ENCODE results near the gene HIPK2. TPM values are rescaled to one million over a fixed set of nuclear protein-coding genes. Genes with fewer than 3 reads are reported as not detected.

The HIPK2 gene
- total RNA-seq, 1 experiment from 2014 or later, result 64.3 TPM

GRCh38 chr7:139687980-139688632 is 89.7 kb downstream of the HIPK2 start:
- Mint-ChIP-seq H3K36me3 (ENCODE audit: insufficient read depth, unreplicated experiment) (peaks cover 38% of the 10 kb centered on the region), H3K27me3 (ENCODE audit: insufficient read depth, unreplicated experiment) (no peaks in the 10 kb centered on the region), H3K27ac (ENCODE audit: low read depth, unreplicated experiment) (peak overlapping the region; percentile 21), H3K4me3 (ENCODE audit: unreplicated experiment) (no peak overlapping the region), H3K4me1 (ENCODE audit: insufficient read depth, unreplicated experiment) (peaks cover 26% of the 10 kb centered on the region), H3K9me3 (ENCODE audit: unreplicated experiment) (peaks cover 12% of the 10 kb centered on the region)
- no TSS peak for BruUV-seq (replicated peaks)
- intact Hi-C loops (cut with micrococcal nuclease), result no loop called here
- POLR2A ChIA-PET, result interaction anchor here (0.6 kb wide), 1 partner anchor 8 kb away, joined by 3 read pairs; no protein-coding TSS in a partner anchor
- CTCF ChIA-PET, result interaction anchor here (0.5 to 1.6 kb wide), 3 partner anchors 86 to 347 kb away, joined by 3 to 6 read pairs (median 3); partner anchors contain the start of gene FMC1
- peak; percentile 66 for DNase-seq (ENCODE audit: unreplicated experiment)
- no peak for TF ChIP-seq CTCF (IDR thresholded peaks at IDR 0.05; ENCODE audit: unreplicated experiment)

- H3K9me3 Mint-ChIP-seq (ENCODE audit: unreplicated experiment), result peaks cover 12% of the 10 kb centered on the region
- no peak overlapping the region for H3K4me3 Mint-ChIP-seq (ENCODE audit: unreplicated experiment)
- H3K27ac Mint-ChIP-seq (ENCODE audit: low read depth, unreplicated experiment), result peak overlapping the region; percentile 21
- H3K27me3 Mint-ChIP-seq (ENCODE audit: insufficient read depth, unreplicated experiment), result no peaks in the 10 kb centered on the region
- intact Hi-C loops (cut with micrococcal nuclease), result no loop called here
- ChIA-PET CTCF (interaction anchor here (0.5 kb wide), 1 partner anchor 85 kb away, joined by 3 read pairs; no protein-coding TSS in a partner anchor), POLR2A (interaction anchor here (0.6 kb wide), 1 partner anchor 8 kb away, joined by 3 read pairs; no protein-coding TSS in a partner anchor)
- DNase-seq (ENCODE audit: unreplicated experiment), result no peak
- H3K4me1 Mint-ChIP-seq (ENCODE audit: insufficient read depth, unreplicated experiment), result peaks cover 31% of the 10 kb centered on the region
- peaks cover 42% of the 10 kb centered on the region for H3K36me3 Mint-ChIP-seq (ENCODE audit: insufficient read depth, unreplicated experiment)
- no TSS peak for BruUV-seq (replicated peaks)
- no peak for TF ChIP-seq CTCF (IDR thresholded peaks at IDR 0.05; ENCODE audit: unreplicated experiment)
Observed at GRCh38 chr7:139687211-139687954, 90.4 kb downstream of the HIPK2 start.

GRCh38 chr7:139683137-139683921 is 94.5 kb downstream of the HIPK2 start:
- intact Hi-C loops (cut with micrococcal nuclease), result loop anchor here (2.0 kb wide), 1 partner anchor 91 kb away; no protein-coding TSS in a partner anchor
- peaks cover 58% of the 10 kb centered on the region for H3K4me1 Mint-ChIP-seq (ENCODE audit: insufficient read depth, unreplicated experiment)
- CTCF ChIA-PET, result interaction anchor here (0.7 to 1.6 kb wide), 2 partner anchors 36 to 54 kb away, joined by 3 to 6 read pairs; no protein-coding TSS in a partner anchor
- no TSS peak for BruUV-seq (replicated peaks)
- no peak for TF ChIP-seq CTCF (IDR thresholded peaks at IDR 0.05; ENCODE audit: unreplicated experiment)
- no peak for DNase-seq (ENCODE audit: unreplicated experiment)
- H3K4me3 Mint-ChIP-seq (ENCODE audit: unreplicated experiment), result no peak overlapping the region
- H3K9me3 Mint-ChIP-seq (ENCODE audit: unreplicated experiment), result peaks cover 12% of the 10 kb centered on the region
- POLR2A ChIA-PET, result interaction anchor here (0.7 to 1.3 kb wide), 4 partner anchors 10 to 88 kb away, joined by 3 to 5 read pairs (median 3); no protein-coding TSS in a partner anchor
- H3K36me3 Mint-ChIP-seq (ENCODE audit: insufficient read depth, unreplicated experiment), result peaks cover 38% of the 10 kb centered on the region
- H3K27me3 Mint-ChIP-seq (ENCODE audit: insufficient read depth, unreplicated experiment), result no peaks in the 10 kb centered on the region
- peak overlapping the region; percentile 94 for H3K27ac Mint-ChIP-seq (ENCODE audit: low read depth, unreplicated experiment)
